GM23248 (cell line): ENCODE measurements around the gene LCN12.

ENCODE experiments used
- EZH2 ChIP-seq: fragments of 200-600 bp; sonication (generic); IDR thresholded peaks from 2 replicates; pipeline ENCODE4 v1.6.1; 2018; ENCODE audit warnings: antibody characterized with exemption, mild to moderate bottlenecking; ENCODE audit not compliant: insufficient read depth, poor library complexity, severe bottlenecking
- EZH2phosphoT487 ChIP-seq: fragments of 200-600 bp; sonication (generic); IDR thresholded peaks from 2 replicates; pipeline ENCODE4 v1.6.1; 2018; ENCODE audit warnings: antibody characterized with exemption, moderate library complexity, mild to moderate bottlenecking, low read depth; ENCODE audit not compliant: insufficient read depth

DNA sequence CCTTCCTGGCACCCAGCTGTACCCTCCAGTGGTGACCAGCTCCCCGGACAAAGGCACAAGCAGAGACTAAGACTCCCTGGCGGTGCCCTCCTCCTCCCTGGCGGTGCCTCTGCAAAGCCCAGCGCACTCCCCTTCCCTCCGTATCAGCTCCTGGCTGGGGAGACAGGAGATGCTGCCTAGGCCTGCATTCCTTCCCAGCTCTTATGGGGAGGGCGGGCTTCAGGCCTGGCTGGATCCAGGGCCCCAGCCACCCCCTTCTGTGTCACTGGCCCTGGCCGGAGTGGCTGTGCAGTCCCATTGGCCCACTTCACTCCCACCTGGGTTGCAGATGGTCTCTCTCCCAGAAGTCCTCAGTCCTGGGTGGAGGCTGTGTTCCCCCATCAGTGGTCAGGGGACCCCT is 6.4 kb downstream of the LCN12 start:
- no peak for TF ChIP-seq EZH2
- TF ChIP-seq EZH2phosphoT487: no peak
